H9 (cell line): ENCODE data around the gene CXorf66. TPM values are rescaled to one million over a fixed set of nuclear protein-coding genes. Genes with fewer than 3 reads are reported as not detected.
A peak's percentile ranks its signal among the peaks of the same experiment; 100 is the strongest.

Experiments
- DNase-seq: peaks from one replicate; pipeline ENCODE4 v3.0.0-alpha.2; 2017
- H2AFZ ChIP-seq: one replicate; pipeline ENCODE4 v1.6.1; 2013; ENCODE audit warnings: mild to moderate bottlenecking, low read length, control low read depth, moderate library complexity
- H2AK5ac ChIP-seq: 2 replicates; pipeline ENCODE4 v1.6.1; 2013; ENCODE audit warnings: low read length, control low read depth, mixed read lengths; ENCODE audit not compliant: insufficient read length
- H2BK120ac ChIP-seq: one replicate; pipeline ENCODE4 v1.6.1; 2013; ENCODE audit warnings: low read depth, mild to moderate bottlenecking, low read length, control low read depth, inconsistent platforms; ENCODE audit not compliant: poor library complexity, severe bottlenecking
- H2BK12ac ChIP-seq: 2 replicates; pipeline ENCODE4 v1.6.1; 2013; ENCODE audit warnings: low read length, control low read depth, mixed read lengths, low read depth; ENCODE audit not compliant: insufficient read length
- H2BK15ac ChIP-seq: 2 replicates; pipeline ENCODE4 v1.6.1; 2013; ENCODE audit warnings: low read depth, low read length, control low read depth
- H2BK20ac ChIP-seq: one replicate; pipeline ENCODE4 v1.6.1; 2013; ENCODE audit warnings: low read depth, mild to moderate bottlenecking, low read length, control low read depth, inconsistent platforms; ENCODE audit not compliant: poor library complexity, severe bottlenecking
- H2BK5ac ChIP-seq: 2 replicates; pipeline ENCODE4 v1.6.1; 2013; ENCODE audit warnings: low read length, control low read depth, mixed read lengths; ENCODE audit not compliant: insufficient read length
- H3K14ac ChIP-seq: 2 replicates; pipeline ENCODE4 v1.6.1; 2013; ENCODE audit warnings: low read length, control low read depth; ENCODE audit not compliant: insufficient read depth
- H3K18ac ChIP-seq: 2 replicates; pipeline ENCODE4 v1.6.1; 2013; ENCODE audit warnings: low read depth, mild to moderate bottlenecking, mixed read lengths, low read length, control low read depth; ENCODE audit not compliant: insufficient read length
- H3K23ac ChIP-seq: 2 replicates; pipeline ENCODE4 v1.6.1; 2013; ENCODE audit warnings: low read length, control low read depth, mixed read lengths, low read depth; ENCODE audit not compliant: insufficient read length
- H3K23me2 ChIP-seq: 2 replicates; pipeline ENCODE4 v1.6.1; 2013; ENCODE audit warnings: low read depth, mild to moderate bottlenecking, mixed read lengths, low read length, control low read depth; ENCODE audit not compliant: insufficient read length, poor library complexity, severe bottlenecking
- H3K27ac ChIP-seq: 2 replicates; pipeline ENCODE4 v1.5.1; 2013; ENCODE audit warnings: low read length, control low read depth, mixed read lengths, low read depth; ENCODE audit not compliant: insufficient read length
- H3K27me3 ChIP-seq: 2 replicates; pipeline ENCODE4 v1.6.1; 2013; ENCODE audit warnings: low read length, control low read depth, inconsistent platforms; ENCODE audit not compliant: insufficient read depth
- H3K4ac ChIP-seq: 2 replicates; pipeline ENCODE4 v1.6.1; 2013; ENCODE audit warnings: low read depth, mild to moderate bottlenecking, control low read depth, inconsistent platforms, low read length, moderate library complexity
- H3K4me1 ChIP-seq: 2 replicates; pipeline ENCODE4 v1.6.1; 2013; ENCODE audit warnings: low read length, control low read depth, inconsistent platforms; ENCODE audit not compliant: insufficient read depth
- H3K4me2 ChIP-seq: 2 replicates; pipeline ENCODE4 v1.6.1; 2013; ENCODE audit warnings: low read length, control low read depth, mixed read lengths; ENCODE audit not compliant: insufficient read length, insufficient read depth
- H3K56ac ChIP-seq: 2 replicates; pipeline ENCODE4 v1.6.1; 2013; ENCODE audit warnings: low read depth, mild to moderate bottlenecking, mixed read lengths, low read length, control low read depth; ENCODE audit not compliant: insufficient read length
- H3K79me1 ChIP-seq: 2 replicates; pipeline ENCODE4 v1.6.1; 2013; ENCODE audit warnings: low read depth, mild to moderate bottlenecking, moderate library complexity, low read length, control low read depth, inconsistent platforms; ENCODE audit not compliant: insufficient read depth, poor library complexity, severe bottlenecking
- H3K79me2 ChIP-seq: 2 replicates; pipeline ENCODE4 v1.6.1; 2013; ENCODE audit warnings: low read length, control low read depth, inconsistent platforms; ENCODE audit not compliant: insufficient read depth
- H3K9ac ChIP-seq: 2 replicates; pipeline ENCODE4 v1.6.1; 2013; ENCODE audit warnings: low read length, control low read depth, mixed read lengths; ENCODE audit not compliant: insufficient read length; ENCODE audit errors: extremely low read depth
- H3K9me3 ChIP-seq: one replicate; pipeline ENCODE4 v1.6.1; 2013; ENCODE audit warnings: low read depth, low read length, inconsistent platforms; ENCODE audit not compliant: control insufficient read depth
- H3T11ph ChIP-seq: one replicate; pipeline ENCODE4 v1.6.1; 2013; ENCODE audit warnings: mild to moderate bottlenecking, low read length, control low read depth, inconsistent platforms
- H4K20me1 ChIP-seq: one replicate; pipeline ENCODE4 v1.6.1; 2013; ENCODE audit not compliant: control insufficient read depth, insufficient read length, insufficient read depth
- H4K5ac ChIP-seq: 2 replicates; pipeline ENCODE4 v1.6.1; 2013; ENCODE audit warnings: low read depth, mild to moderate bottlenecking, mixed read lengths, low read length, control low read depth; ENCODE audit not compliant: insufficient read length
- H4K8ac ChIP-seq: replicated peaks from 2 replicates; pipeline ENCODE4 v1.6.1; 2013; ENCODE audit warnings: low read length, control low read depth, mixed read lengths, low read depth; ENCODE audit not compliant: insufficient read length
- H4K91ac ChIP-seq: 2 replicates; pipeline ENCODE4 v1.6.1; 2013; ENCODE audit warnings: low read depth, mild to moderate bottlenecking, moderate library complexity, mixed read lengths, low read length, control low read depth; ENCODE audit not compliant: insufficient read length
- H3K27ac Mint-ChIP-seq, 3 experiments: 2 replicates in 2 of 3; 3 replicates in 1 of 3; pipeline ENCODE4 v1.8.0; 2020 to 2021; ENCODE audit warnings: mixed read lengths in 3 of 3, mild to moderate bottlenecking in 1 of 3, moderate library complexity in 1 of 3
- H3K27me3 Mint-ChIP-seq: 2 replicates; pipeline ENCODE4 v1.8.0; 2021; ENCODE audit warnings: low read depth, mild to moderate bottlenecking, moderate library complexity, mixed read lengths
- H3K36me3 Mint-ChIP-seq, 3 experiments: 2 replicates in 2 of 3; 3 replicates in 1 of 3; pipeline ENCODE4 v1.8.0; 2020 to 2021; ENCODE audit warnings: low read depth in 3 of 3, mixed read lengths in 3 of 3; ENCODE audit not compliant: insufficient read depth in 1 of 3
- H3K4me1 Mint-ChIP-seq, 2 experiments: 2 replicates each; pipeline ENCODE4 v1.8.0; 2020; ENCODE audit warnings: mixed read lengths in 2 of 2
- H3K4me3 Mint-ChIP-seq, 2 experiments: 2 replicates in 1 of 2; 3 replicates in 1 of 2; pipeline ENCODE4 v1.8.0; 2020 to 2021; ENCODE audit warnings: mild to moderate bottlenecking in 2 of 2, mixed read lengths in 2 of 2, moderate library complexity in 1 of 2
- H3K9me3 Mint-ChIP-seq, 2 experiments: 2 replicates in 1 of 2; 3 replicates in 1 of 2; pipeline ENCODE4 v1.8.0; 2020; ENCODE audit warnings: mild to moderate bottlenecking in 2 of 2, mixed read lengths in 2 of 2, moderate library complexity in 1 of 2
- WGBS: extraction: QIAGEN DNeasy Blood & Tissue Kit; methylation state at CpG from one replicate; pipeline ENCODE4 v1.1.7; 2013; ENCODE audit warnings: missing lambda C conversion rate, low lambda C conversion rate, mixed read lengths; ENCODE audit not compliant: insufficient read length; ENCODE audit errors: extremely low coverage; 5-methylcytosine and 5-hydroxymethylcytosine counted together
- total RNA-seq: library from RNA; stranded (reverse); gene quantifications from 2 replicates; pipeline ENCODE4 v1.2.1, GENCODE V29; 2021
- TF ChIP-seq, protein P1 (sequence below): fragments of 200-600 bp; sonication (generic); conservative IDR thresholded peaks from 3 replicates; pipeline ENCODE4 v1.8.0; 2021; ENCODE audit warnings: antibody characterized with exemption, mild to moderate bottlenecking

CXorf66 gene
- total RNA-seq, 1 experiment from 2014 or later: not detected

GRCh38 chrX:139949703-139950102 is 15.6 kb downstream of the CXorf66 start:
- Histone ChIP-seq H2BK5ac (no peak overlapping the region), H3K79me2 (no peaks in the 10 kb centered on the region), H3K27ac (no peak overlapping the region), H3K14ac (no peak overlapping the region), H4K8ac (no peak overlapping the region), H3K9me3 (no peaks in the 10 kb centered on the region), H3K23me2 (no peaks in the 10 kb centered on the region), H2BK15ac (no peak overlapping the region), H3K23ac (no peak overlapping the region), H2BK12ac (no peak overlapping the region), H3K4ac (no peak overlapping the region), H2AK5ac (no peak overlapping the region), H2BK120ac (no peak overlapping the region), H4K20me1 (no peaks in the 10 kb centered on the region), H2BK20ac (no peak overlapping the region), H3K18ac (no peak overlapping the region), H4K91ac (no peak overlapping the region), H3K79me1 (no peaks in the 10 kb centered on the region), H4K5ac (no peak overlapping the region), H3T11ph (no peak overlapping the region), H3K27me3 (no peaks in the 10 kb centered on the region), H3K56ac (no peak overlapping the region), H3K4me1 (no peaks in the 10 kb centered on the region), H3K4me2 (no peak overlapping the region), H3K9ac (no peak overlapping the region), H2AFZ (no peak overlapping the region)
- peak; percentile 38 for DNase-seq
- TF ChIP-seq, protein P1, sequence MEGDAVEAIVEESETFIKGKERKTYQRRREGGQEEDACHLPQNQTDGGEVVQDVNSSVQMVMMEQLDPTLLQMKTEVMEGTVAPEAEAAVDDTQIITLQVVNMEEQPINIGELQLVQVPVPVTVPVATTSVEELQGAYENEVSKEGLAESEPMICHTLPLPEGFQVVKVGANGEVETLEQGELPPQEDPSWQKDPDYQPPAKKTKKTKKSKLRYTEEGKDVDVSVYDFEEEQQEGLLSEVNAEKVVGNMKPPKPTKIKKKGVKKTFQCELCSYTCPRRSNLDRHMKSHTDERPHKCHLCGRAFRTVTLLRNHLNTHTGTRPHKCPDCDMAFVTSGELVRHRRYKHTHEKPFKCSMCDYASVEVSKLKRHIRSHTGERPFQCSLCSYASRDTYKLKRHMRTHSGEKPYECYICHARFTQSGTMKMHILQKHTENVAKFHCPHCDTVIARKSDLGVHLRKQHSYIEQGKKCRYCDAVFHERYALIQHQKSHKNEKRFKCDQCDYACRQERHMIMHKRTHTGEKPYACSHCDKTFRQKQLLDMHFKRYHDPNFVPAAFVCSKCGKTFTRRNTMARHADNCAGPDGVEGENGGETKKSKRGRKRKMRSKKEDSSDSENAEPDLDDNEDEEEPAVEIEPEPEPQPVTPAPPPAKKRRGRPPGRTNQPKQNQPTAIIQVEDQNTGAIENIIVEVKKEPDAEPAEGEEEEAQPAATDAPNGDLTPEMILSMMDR: peak; percentile 30; the same call in 2 of the 3 replicates
- H3K4me3 Mint-ChIP-seq: no peak overlapping the region
- H3K9me3 Mint-ChIP-seq: peaks cover 0 to 47% of the 10 kb centered on the region in 2 experiments; a peak in 2 of 5 replicates
- H3K27ac Mint-ChIP-seq: no peak overlapping the region
- no peaks in the 10 kb centered on the region for H3K36me3 Mint-ChIP-seq
- peaks cover 2 to 4% of the 10 kb centered on the region in 2 experiments; a peak in 1 of 4 replicates for H3K4me1 Mint-ChIP-seq
- WGBS: no CpG with 5 or more reads among the region's 3 CpGs
- no peaks in the 10 kb centered on the region; the same call in 1 of the 2 replicates for H3K27me3 Mint-ChIP-seq
